Activated CD4-positive, alpha-beta T cell treated with anti-CD3 and anti-CD28 coated beads, Interleukin-2, amount 50 U/mL, for 4 hours (primary cell): Measurements from ENCODE around the gene CHTF18.
"Not testable (repeated sequence)": the region's sequence is repeated elsewhere in the genome, so short reads cannot be mapped to it uniquely, and the experiment has no call there.

Source experiments
- DNase-seq, 2 experiments: peaks; one replicate each; pipeline ENCODE4 v3.0.0-alpha.2; 2020

The CHTF18 gene

GRCh38 chr16:832652-833336 is 44.4 kb downstream of the CHTF18 start:
- DNase-seq: no peak

GRCh38 chr16:833411-833810 is 45.0 kb downstream of the CHTF18 start:
- no peak for DNase-seq

GRCh38 chr16:835373-835772 is 47.0 kb downstream of the CHTF18 start:
- no peak for DNase-seq

DNA sequence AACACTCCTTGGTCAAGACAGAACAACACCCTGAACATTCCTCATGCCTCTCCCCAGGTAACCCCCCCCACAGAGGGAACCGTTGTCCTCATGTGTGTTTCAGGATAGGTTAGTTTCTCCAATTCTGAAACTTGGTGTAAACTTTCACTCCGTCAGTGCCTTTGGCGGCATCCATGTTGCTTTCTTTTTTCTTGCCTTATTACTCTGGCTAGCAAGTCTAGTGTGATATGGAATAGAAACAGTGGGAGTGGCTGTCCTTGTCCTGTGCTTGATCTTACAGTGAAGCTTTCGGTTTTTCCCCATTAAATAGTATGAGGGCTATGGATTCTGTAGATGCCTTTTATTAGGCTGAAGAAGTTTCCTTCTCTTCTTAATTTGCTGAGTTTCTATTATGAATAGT is 47.8 kb downstream of the CHTF18 start:
- DNase-seq: no peak

DNA sequence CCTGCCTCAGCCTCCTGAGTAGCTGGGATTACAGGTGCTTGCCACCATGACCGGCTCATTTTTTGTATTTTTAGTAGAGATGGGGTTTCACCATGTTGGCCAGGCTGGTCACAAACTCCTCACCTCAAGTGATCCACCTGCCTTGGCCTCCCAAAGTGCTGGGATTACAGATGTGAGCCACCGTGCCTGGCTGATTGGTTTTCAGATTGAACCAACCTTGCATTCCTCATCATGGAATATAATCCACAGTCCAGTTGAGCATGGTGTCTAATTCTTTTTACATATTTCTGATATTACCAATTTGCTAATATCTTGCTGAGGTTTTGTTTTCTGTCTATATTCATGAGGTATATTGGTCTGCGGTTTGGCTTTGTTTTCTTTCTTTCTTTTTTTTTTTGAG is 48.4 kb downstream of the CHTF18 start:
- not testable (repeated sequence) for DNase-seq

- DNase-seq: no peak
These were observed 50.3 kb downstream of the CHTF18 start for GRCh38 chr16:838741-839140.

- DNase-seq: no peak
These were observed 51.4 kb downstream of the CHTF18 start for GRCh38 chr16:839643-840408.

- no peak for DNase-seq
These were observed 52.4 kb downstream of the CHTF18 start for GRCh38 chr16:840561-841454.

GRCh38 chr16:841455-842060 is 53.1 kb downstream of the CHTF18 start:
- no peak for DNase-seq

GRCh38 chr16:842061-842476 is 53.6 kb downstream of the CHTF18 start:
- no peak for DNase-seq

DNA sequence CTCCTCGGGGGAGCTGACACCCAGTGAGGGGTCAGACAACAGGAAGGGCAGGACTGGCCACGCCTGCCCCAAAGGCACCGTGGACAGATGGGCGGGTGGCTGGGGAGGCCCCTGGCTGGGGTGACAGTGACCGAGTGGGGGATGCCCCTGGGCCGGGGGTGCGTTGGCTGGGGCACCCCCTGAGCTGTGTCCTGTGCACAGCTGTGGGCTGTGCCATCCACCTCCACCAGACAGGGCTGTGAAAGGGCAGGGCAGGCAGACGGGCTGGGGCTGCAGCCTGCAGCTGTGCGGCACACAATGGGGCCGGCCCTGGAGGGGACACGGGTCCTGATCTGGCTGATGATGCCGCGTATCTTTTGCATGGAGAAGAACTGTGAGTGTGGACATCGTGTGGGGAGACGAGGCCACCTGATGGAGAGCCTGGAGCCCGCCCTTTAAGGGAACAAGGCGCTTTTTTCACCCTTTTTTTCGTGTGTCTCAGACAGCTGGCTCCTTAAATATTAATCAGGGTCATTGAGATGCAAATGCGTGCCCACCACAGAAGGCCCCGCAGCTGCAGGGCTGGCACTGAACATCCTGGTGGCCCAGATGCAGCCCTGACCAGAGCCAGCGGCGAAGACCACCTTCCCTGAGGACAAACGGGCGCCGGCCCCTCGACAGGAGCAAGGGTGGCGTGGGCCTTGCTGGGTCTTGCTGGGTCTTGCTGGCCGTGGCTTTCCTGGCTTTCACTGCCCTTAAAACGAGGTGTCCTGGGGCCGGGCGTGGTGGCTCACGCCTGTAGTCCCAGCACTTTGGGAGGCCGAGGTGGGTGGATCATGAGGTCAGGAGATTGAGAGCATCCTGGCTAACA is 54.5 kb downstream of the CHTF18 start:
- DNase-seq: no peak

GRCh38 chr16:843771-844170 is 55.4 kb downstream of the CHTF18 start:
- no peak for DNase-seq

- DNase-seq: no peak
These were observed 56.4 kb downstream of the CHTF18 start for GRCh38 chr16:844638-845350.

- no peak for DNase-seq
These were observed 56.9 kb downstream of the CHTF18 start for GRCh38 chr16:845351-845745.

DNA sequence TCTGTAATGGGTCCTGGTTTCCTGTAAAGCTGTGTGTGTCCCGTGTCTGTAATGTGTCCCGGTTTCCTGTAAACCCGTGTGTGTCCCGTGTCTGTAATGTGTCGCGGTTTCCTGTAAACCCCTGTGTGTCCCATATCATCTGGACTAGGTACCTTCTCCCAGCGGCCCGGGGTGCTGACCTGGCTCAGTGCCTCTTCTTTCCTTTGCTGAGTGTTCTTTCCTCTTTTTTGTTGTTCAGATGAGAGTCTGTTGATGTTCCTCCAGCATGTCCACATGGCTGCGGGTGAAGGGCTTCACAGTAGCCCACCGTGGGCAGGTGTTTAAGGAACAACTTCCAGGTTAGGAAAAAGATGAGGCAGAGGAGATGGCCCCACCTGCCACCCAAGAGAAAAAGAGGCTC is 58.7 kb downstream of the CHTF18 start:
- no peak for DNase-seq
